HCEC 1CT (cell line): Measurements from ENCODE around the gene SLX4IP.
"Not testable (repeated sequence)": the region's sequence is repeated elsewhere in the genome, so short reads cannot be mapped to it uniquely, and the experiment has no call there.

Experiments
- DNase-seq: peaks from one replicate; pipeline ENCODE4 v3.0.0-alpha.2; 2017

Gene SLX4IP

GRCh38 chr20:10434832-10435812, at the start of gene SLX4IP:
SLX4IP (plus strand) TSS chr20:10435305; CDS start chr20:10458205, 22,900 bp downstream.
- DNase-seq, result peak; percentile 96

GRCh38 chr20:10385850-10386544, 49.1 kb upstream of the SLX4IP start:
- DNase-seq, result no peak

- no peak for DNase-seq
Measured at GRCh38 chr20:10387686-10388085, 47.4 kb upstream of the SLX4IP start.

GRCh38 chr20:10388597-10388996, 46.5 kb upstream of the SLX4IP start:
- DNase-seq, result no peak

GRCh38 chr20:10390709-10391108, 44.4 kb upstream of the SLX4IP start:
- DNase-seq, result no peak

GRCh38 chr20:10394752-10395151, 40.4 kb upstream of the SLX4IP start:
- not testable (repeated sequence) for DNase-seq

- DNase-seq, result no peak
Measured at GRCh38 chr20:10398834-10399369, 36.2 kb upstream of the SLX4IP start.

GRCh38 chr20:10402938-10403608, 32.0 kb upstream of the SLX4IP start:
- DNase-seq, result no peak

GRCh38 chr20:10404023-10404628, 31.0 kb upstream of the SLX4IP start:
- no peak for DNase-seq

- DNase-seq, result no peak
Measured at GRCh38 chr20:10404959-10405530, 30.1 kb upstream of the SLX4IP start.

GRCh38 chr20:10408108-10408813, 26.8 kb upstream of the SLX4IP start:
- DNase-seq, result no peak

- no peak for DNase-seq
Measured at GRCh38 chr20:10411673-10412072, 23.4 kb upstream of the SLX4IP start.

GRCh38 chr20:10412591-10413408, 22.3 kb upstream of the SLX4IP start:
- no peak for DNase-seq

- no peak for DNase-seq
Measured at GRCh38 chr20:10415013-10415650, 20.0 kb upstream of the SLX4IP start.

GRCh38 chr20:10417218-10417617, 17.9 kb upstream of the SLX4IP start:
- not testable (repeated sequence) for DNase-seq

GRCh38 chr20:10419550-10420133, 15.5 kb upstream of the SLX4IP start:
- DNase-seq, result no peak

GRCh38 chr20:10423735-10424134, 11.4 kb upstream of the SLX4IP start:
- no peak for DNase-seq

- peak; percentile 47 for DNase-seq
Measured at GRCh38 chr20:10427060-10427692, 7.9 kb upstream of the SLX4IP start.

- no peak for DNase-seq
Measured at GRCh38 chr20:10428008-10428407, 7.1 kb upstream of the SLX4IP start.
